HG02623 (cell line): ENCODE results near the gene FOXD1.

Source experiments
- ATAC-seq: cut with Tn5 transposase; IDR thresholded peaks from one replicate; pipeline ENCODE4 v1.9.1; 2021; ENCODE audit warnings: moderate library complexity; ENCODE audit not compliant: unreplicated experiment

FOXD1 gene

GRCh38 chr5:73441378-73441777 is 7.2 kb downstream of the FOXD1 start:
- no peak for ATAC-seq

GRCh38 chr5:73440262-73440661 is 8.3 kb downstream of the FOXD1 start:
- no peak for ATAC-seq

- no peak for ATAC-seq
Observed at GRCh38 chr5:73438645-73439470, 9.7 kb downstream of the FOXD1 start.

GRCh38 chr5:73437777-73438644 is 10.6 kb downstream of the FOXD1 start:
- no peak for ATAC-seq

- ATAC-seq: no peak
Observed at GRCh38 chr5:73437101-73437776, 11.3 kb downstream of the FOXD1 start.

- no peak for ATAC-seq
Observed at GRCh38 chr5:73436535-73437100, 12.0 kb downstream of the FOXD1 start.

GRCh38 chr5:73435759-73436534 is 12.6 kb downstream of the FOXD1 start:
- no peak for ATAC-seq

- ATAC-seq: no peak
Observed at GRCh38 chr5:73434907-73435306, 13.7 kb downstream of the FOXD1 start.

GRCh38 chr5:73434461-73434860 is 14.1 kb downstream of the FOXD1 start:
- ATAC-seq: no peak

- ATAC-seq: no peak
Observed at GRCh38 chr5:73433982-73434342, 14.6 kb downstream of the FOXD1 start.

- ATAC-seq: no peak
Observed at GRCh38 chr5:73433272-73433981, 15.2 kb downstream of the FOXD1 start.

GRCh38 chr5:73431204-73431851 is 17.2 kb downstream of the FOXD1 start:
- ATAC-seq: no peak

- ATAC-seq: no peak
Observed at GRCh38 chr5:73426034-73426433, 22.5 kb downstream of the FOXD1 start.

- ATAC-seq: no peak
Observed at GRCh38 chr5:73424556-73424977, 24.0 kb downstream of the FOXD1 start.

GRCh38 chr5:73422164-73422563 is 26.4 kb downstream of the FOXD1 start:
- no peak for ATAC-seq

- no peak for ATAC-seq
Observed at GRCh38 chr5:73420666-73421065, 27.9 kb downstream of the FOXD1 start.

GRCh38 chr5:73419465-73420390 is 28.8 kb downstream of the FOXD1 start:
- no peak for ATAC-seq

- no peak for ATAC-seq
Observed at GRCh38 chr5:73419117-73419464, 29.5 kb downstream of the FOXD1 start.
